Bronchial epithelial cell (primary cell): ENCODE measurements around the gene CCR4. TPM values are rescaled to one million over a fixed set of nuclear protein-coding genes. Genes with fewer than 3 reads are reported as not detected.

Experiments
- DNase-seq: peaks from one replicate; pipeline ENCODE4 v3.0.0-alpha.2; 2010; ENCODE audit warnings: low read depth
- FAIRE-seq: peaks from 2 replicates; lab custom pipeline; 2011; peaks lifted over from hg19 to GRCh38; lab: Jason Lieb, UNC
- H3K27me3 ChIP-seq: 2 replicates; pipeline ENCODE4 v1.5.1; 2011; ENCODE audit warnings: low read length; ENCODE audit not compliant: control insufficient read depth, insufficient read depth
- H3K36me3 ChIP-seq: 2 replicates; pipeline ENCODE4 v1.5.1; 2011; ENCODE audit warnings: low read length; ENCODE audit not compliant: control insufficient read depth, insufficient read depth
- H3K4me3 ChIP-seq: 2 replicates; pipeline ENCODE4 v1.5.1; 2011; ENCODE audit warnings: mild to moderate bottlenecking, low read depth, low read length, control low read depth
- total RNA-seq: library from RNA; depleted of rRNA; stranded (reverse); fragments of >200 nt; gene quantifications from 2 replicates; pipeline ENCODE4 v1.2.1, GENCODE V29; 2014
- TF ChIP-seq, protein P1 (sequence below): IDR thresholded peaks from 2 replicates; pipeline ENCODE4 v1.5.1; 2011; ENCODE audit warnings: mild to moderate bottlenecking, moderate library complexity, low read length, control low read depth, inconsistent platforms; ENCODE audit not compliant: insufficient read depth, severe bottlenecking

Gene CCR4
- total RNA-seq, 1 donor from 2014 or later = not detected

DNA sequence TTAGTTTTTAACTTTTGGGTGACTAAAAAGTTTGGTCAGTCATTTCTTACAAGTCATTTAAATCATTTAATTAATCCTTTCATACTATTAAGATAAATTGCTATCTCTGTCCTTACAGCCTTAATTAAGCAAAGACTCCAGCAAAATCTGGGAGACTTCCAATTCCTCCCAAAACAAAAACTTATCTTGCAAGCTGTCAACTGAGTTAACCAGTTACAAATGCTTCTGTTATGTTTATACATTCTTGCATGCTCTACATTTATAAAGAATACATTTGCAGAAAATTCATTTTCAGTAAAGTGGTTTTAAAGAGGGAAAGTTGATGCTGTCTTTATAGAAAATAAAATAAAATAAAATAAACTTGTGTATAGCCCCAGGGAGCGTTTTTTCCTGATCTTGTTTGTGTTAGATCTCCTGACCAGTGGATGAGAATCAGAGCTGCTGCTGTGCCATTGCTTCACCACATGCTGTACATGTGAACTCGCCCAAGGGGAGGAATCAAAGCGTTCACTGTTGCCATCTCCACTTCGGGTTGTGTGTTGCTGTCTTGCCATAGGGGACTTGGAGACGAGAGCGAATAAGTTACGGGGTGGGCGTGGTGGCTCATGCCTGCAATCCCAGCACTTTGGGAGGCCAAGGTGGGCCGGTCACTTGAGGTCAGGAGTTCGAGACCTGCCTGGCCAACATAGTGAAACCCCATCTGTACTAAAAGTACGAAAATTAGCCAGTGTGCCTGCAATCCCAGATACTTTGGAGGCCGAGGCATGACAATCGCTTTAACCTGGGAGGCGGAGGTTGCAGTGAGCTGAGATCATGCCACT lies 5.5 kb downstream of the CCR4 start:
- FAIRE-seq = no peak
- Histone ChIP-seq H3K36me3 (no peaks in the 10 kb centered on the region), H3K4me3 (no peak overlapping the region), H3K27me3 (no peaks in the 10 kb centered on the region)
- TF ChIP-seq, protein P1, sequence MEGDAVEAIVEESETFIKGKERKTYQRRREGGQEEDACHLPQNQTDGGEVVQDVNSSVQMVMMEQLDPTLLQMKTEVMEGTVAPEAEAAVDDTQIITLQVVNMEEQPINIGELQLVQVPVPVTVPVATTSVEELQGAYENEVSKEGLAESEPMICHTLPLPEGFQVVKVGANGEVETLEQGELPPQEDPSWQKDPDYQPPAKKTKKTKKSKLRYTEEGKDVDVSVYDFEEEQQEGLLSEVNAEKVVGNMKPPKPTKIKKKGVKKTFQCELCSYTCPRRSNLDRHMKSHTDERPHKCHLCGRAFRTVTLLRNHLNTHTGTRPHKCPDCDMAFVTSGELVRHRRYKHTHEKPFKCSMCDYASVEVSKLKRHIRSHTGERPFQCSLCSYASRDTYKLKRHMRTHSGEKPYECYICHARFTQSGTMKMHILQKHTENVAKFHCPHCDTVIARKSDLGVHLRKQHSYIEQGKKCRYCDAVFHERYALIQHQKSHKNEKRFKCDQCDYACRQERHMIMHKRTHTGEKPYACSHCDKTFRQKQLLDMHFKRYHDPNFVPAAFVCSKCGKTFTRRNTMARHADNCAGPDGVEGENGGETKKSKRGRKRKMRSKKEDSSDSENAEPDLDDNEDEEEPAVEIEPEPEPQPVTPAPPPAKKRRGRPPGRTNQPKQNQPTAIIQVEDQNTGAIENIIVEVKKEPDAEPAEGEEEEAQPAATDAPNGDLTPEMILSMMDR = no peak
- DNase-seq = no peak

DNA sequence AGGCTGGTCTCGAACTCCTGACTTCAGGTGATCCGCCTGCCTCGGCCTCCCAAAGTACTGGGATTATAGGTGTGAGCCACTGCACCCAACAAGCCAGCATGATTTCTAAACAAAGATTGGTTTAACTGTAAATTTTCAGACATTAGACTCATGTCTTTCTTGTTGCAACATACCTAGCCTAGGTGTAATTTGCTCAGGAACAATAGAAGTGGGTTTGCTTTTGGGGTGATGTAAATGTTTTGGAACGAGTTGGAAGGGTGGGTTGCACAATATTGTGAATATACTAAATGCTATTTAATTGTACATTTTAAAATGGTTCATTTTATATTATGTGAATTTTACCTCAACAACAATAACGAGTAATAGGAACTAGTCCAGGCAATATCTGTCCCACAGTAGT lies 7.1 kb downstream of the CCR4 start:
- Histone ChIP-seq H3K27me3 (no peaks in the 10 kb centered on the region), H3K4me3 (no peak overlapping the region), H3K36me3 (no peaks in the 10 kb centered on the region)
- TF ChIP-seq, protein P1 = no peak
- FAIRE-seq (no peak), DNase-seq (peak; percentile 93)

DNA sequence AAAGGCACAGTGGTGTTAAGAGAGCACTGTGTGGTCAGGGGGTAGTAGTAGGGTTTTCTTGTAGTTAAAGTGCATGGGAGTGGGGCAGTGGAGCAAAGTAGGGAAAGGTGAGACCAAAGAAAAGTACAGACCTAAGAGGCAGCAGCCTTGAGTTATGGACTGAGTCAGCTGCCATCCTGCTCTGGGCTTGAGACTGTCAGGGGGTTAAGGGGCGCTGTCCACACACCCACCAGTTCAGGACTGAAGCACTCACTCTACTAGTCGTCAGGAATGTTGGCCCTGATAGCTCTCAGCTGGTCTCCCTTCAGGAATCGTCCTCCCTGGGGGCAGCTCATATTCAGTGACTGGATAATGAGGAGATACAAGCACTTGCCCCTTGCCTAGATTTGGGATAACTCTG lies 7.9 kb downstream of the CCR4 start:
- Histone ChIP-seq H3K36me3 (no peaks in the 10 kb centered on the region), H3K27me3 (no peaks in the 10 kb centered on the region), H3K4me3 (no peak overlapping the region)
- DNase-seq = no peak
- FAIRE-seq = no peak
- TF ChIP-seq, protein P1 = no peak

DNA sequence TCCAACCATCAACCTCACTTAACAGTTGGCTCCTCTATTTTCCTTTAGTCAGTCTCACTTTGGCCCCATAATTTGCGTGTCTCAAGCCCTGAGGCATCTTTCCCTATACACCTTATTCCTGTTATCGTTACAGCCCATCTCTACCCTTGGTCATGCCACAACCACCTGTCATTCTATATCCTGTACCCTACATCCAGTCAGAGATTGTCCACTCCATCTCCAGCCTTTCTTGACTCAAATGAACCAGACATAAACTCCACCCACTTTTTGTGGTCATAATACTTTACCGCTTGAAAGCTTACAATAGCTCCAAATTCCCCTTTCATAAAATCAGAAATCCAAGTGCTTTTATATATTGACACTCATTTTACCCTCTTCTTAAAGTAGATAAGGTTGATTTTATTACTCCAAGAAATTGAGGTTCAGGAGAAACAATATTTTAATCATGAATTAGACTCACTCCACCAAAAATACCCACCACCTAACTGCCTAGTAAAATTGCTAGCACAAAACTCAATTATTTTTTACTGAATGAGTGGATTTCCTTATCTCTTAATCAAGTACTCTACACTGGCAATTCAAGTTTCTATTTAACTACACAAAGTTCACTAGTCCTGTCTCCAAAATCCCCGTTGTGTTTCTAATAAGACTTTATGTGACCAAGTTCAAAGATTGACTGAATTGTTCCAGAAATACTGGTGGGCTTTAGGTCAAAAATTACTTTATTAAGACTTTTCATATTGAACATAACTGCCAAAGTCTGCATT lies 9.1 kb downstream of the CCR4 start:
- FAIRE-seq (no peak), DNase-seq (no peak)
- TF ChIP-seq, protein P1 = no peak
- Histone ChIP-seq H3K36me3 (no peaks in the 10 kb centered on the region), H3K27me3 (no peaks in the 10 kb centered on the region), H3K4me3 (no peak overlapping the region)

DNA sequence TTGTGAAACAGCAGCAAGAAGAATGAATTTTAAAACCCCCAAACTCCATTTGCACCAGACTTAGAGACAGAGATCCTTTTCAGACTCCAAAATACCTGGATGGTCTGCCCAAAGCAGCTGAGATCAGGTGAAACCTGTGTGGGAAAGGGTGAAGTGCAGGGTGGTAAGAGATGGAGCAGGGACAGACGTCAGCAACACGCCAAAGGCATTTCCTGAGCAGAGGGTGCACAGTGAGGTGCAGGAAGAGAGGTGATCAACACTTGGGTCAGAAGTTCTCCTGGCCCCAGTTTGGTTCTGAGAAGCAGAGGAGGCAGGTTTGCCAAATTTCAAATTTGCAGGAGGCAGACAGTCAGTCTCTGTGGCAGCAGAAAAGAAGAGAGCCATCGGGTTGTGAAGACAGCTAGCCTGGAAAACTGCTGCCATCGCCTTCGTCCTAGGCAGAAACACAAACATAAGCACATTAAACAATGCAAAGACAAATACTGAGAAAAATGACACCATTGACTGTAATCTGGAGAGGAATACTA lies 9.8 kb downstream of the CCR4 start:
- TF ChIP-seq, protein P1 = no peak

More for the DNA sequence above, 9.8 kb downstream of the CCR4 start:
- DNase-seq (peak; percentile 32), FAIRE-seq (no peak)
- Histone ChIP-seq H3K36me3 (no peaks in the 10 kb centered on the region), H3K27me3 (no peaks in the 10 kb centered on the region), H3K4me3 (no peak overlapping the region)
